ENCODE data around the gene CYP2W1.

CYP2W1 gene

GRCh38 chr7:1014681-1015080, 31.7 kb downstream of the CYP2W1 start:
- in situ Hi-C loops (cut with MboI; ENCODE audit: low sequenced_read_pairs) = no loop called here

GRCh38 chr7:1015196-1016121, 32.5 kb downstream of the CYP2W1 start:
- in situ Hi-C loops (cut with MboI; ENCODE audit: low sequenced_read_pairs) = no loop called here

GRCh38 chr7:1016577-1017531, 33.9 kb downstream of the CYP2W1 start:
- in situ Hi-C loops (cut with MboI; ENCODE audit: low sequenced_read_pairs) = no loop called here

- in situ Hi-C loops (cut with MboI; ENCODE audit: low sequenced_read_pairs) = no loop called here
Observed at GRCh38 chr7:1017586-1018333, 34.8 kb downstream of the CYP2W1 start.

- in situ Hi-C loops (cut with MboI; ENCODE audit: low sequenced_read_pairs) = no loop called here
Observed at GRCh38 chr7:1018334-1018695, 35.3 kb downstream of the CYP2W1 start.

GRCh38 chr7:1019255-1019785, 36.3 kb downstream of the CYP2W1 start:
- in situ Hi-C loops (cut with MboI; ENCODE audit: low sequenced_read_pairs) = no loop called here

GRCh38 chr7:1019789-1020610, 37.0 kb downstream of the CYP2W1 start:
- in situ Hi-C loops (cut with MboI; ENCODE audit: low sequenced_read_pairs) = no loop called here

- in situ Hi-C loops (cut with MboI; ENCODE audit: low sequenced_read_pairs) = no loop called here
Observed at GRCh38 chr7:1020849-1021251, 37.9 kb downstream of the CYP2W1 start.

- in situ Hi-C loops (cut with MboI; ENCODE audit: low sequenced_read_pairs) = no loop called here
Observed at GRCh38 chr7:1021366-1021765, 38.4 kb downstream of the CYP2W1 start.

- in situ Hi-C loops (cut with MboI; ENCODE audit: low sequenced_read_pairs) = no loop called here
Observed at GRCh38 chr7:1021931-1022330, 39.0 kb downstream of the CYP2W1 start.

- in situ Hi-C loops (cut with MboI; ENCODE audit: low sequenced_read_pairs) = no loop called here
Observed at GRCh38 chr7:1022356-1022755, 39.4 kb downstream of the CYP2W1 start.

GRCh38 chr7:1022801-1023465, 40.0 kb downstream of the CYP2W1 start:
- in situ Hi-C loops (cut with MboI; ENCODE audit: low sequenced_read_pairs) = no loop called here

- in situ Hi-C loops (cut with MboI; ENCODE audit: low sequenced_read_pairs) = no loop called here
Observed at GRCh38 chr7:1024331-1024841, 41.4 kb downstream of the CYP2W1 start.

- in situ Hi-C loops (cut with MboI; ENCODE audit: low sequenced_read_pairs) = no loop called here
Observed at GRCh38 chr7:1024876-1025742, 42.1 kb downstream of the CYP2W1 start.

- in situ Hi-C loops (cut with MboI; ENCODE audit: low sequenced_read_pairs) = no loop called here
Observed at GRCh38 chr7:1025743-1026581, 43.0 kb downstream of the CYP2W1 start.

GRCh38 chr7:1026721-1027161, 43.8 kb downstream of the CYP2W1 start:
- in situ Hi-C loops (cut with MboI; ENCODE audit: low sequenced_read_pairs) = no loop called here

Data from hTERT RPE-1 (cell line).